ENCODE measurements around the gene TRIM34. TPM values are rescaled to one million over a fixed set of nuclear protein-coding genes. Genes with fewer than 3 reads are reported as not detected.
"Not testable (repeated sequence)": the region's sequence is repeated elsewhere in the genome, so short reads cannot be mapped to it uniquely, and the experiment has no call there.

TRIM34 gene
- total and polyA plus RNA-seq, 12 donors, result 5.0 to 22.1 (median 11.0) TPM

GRCh38 chr11:5600374-5600851 is 24.4 kb upstream of the TRIM34 start:
- H3K27ac ChIP-seq, result peak overlapping the region in 4 of 5 donors; percentile 13 to 83 (median 46)
- H3K4me3 ChIP-seq, result no peak overlapping the region
- intact Hi-C loops (cut with DNase I), result no loop called here

GRCh38 chr11:5602791-5603190 is 22.0 kb upstream of the TRIM34 start:
- WGBS, 4 donors, result 86 to 99% (median 97%) methylated on average over 2 to 4 of the region's 4 CpGs
- H3K27ac ChIP-seq; H3K27me3 ChIP-seq; H3K4me3 ChIP-seq; H3K36me3 ChIP-seq (replicated peaks in 1 of 2); H3K9me3 ChIP-seq (replicated peaks in 1 of 3); DNase-seq; intact Hi-C loops (cut with DNase I); H3K4me1 ChIP-seq (replicated peaks in 1 of 2): not testable (repeated sequence)

More at GRCh38 chr11:5600374-5600851, 24.4 kb upstream of the TRIM34 start:
- peaks cover 0 to 13% of the 10 kb centered on the region in 2 donors for H3K4me1 ChIP-seq (replicated peaks in 1 of 2)
- H3K36me3 ChIP-seq (replicated peaks in 1 of 2), result no peaks in the 10 kb centered on the region
- no peaks in the 10 kb centered on the region for H3K27me3 ChIP-seq
- no peaks in the 10 kb centered on the region for H3K9me3 ChIP-seq (replicated peaks in 1 of 3)
- peak; percentile 68 to 91 (median 81) for DNase-seq
- 23 to 33% (median 28%) methylated on average over 9 of the region's 9 CpGs for WGBS, 4 donors
- TF ChIP-seq POLR2A (IDR thresholded peaks at IDR 0.05) (no peak), CTCF (IDR thresholded peaks at IDR 0.05) (peak; percentile 38 to 91 (median 78))

GRCh38 chr11:5603326-5603725 is 21.5 kb upstream of the TRIM34 start:
- intact Hi-C loops (cut with DNase I), result no loop called here
- Histone ChIP-seq H3K27me3 (no peaks in the 10 kb centered on the region), H3K36me3 (replicated peaks in 1 of 2) (no peaks in the 10 kb centered on the region), H3K4me1 (replicated peaks in 1 of 2) (peaks cover 0 to 7% of the 10 kb centered on the region in 2 donors), H3K4me3 (no peak overlapping the region), H3K9me3 (replicated peaks in 1 of 3) (no peaks in the 10 kb centered on the region), H3K27ac (no peak overlapping the region)
- TF ChIP-seq POLR2A (IDR thresholded peaks at IDR 0.05) (no peak), CTCF (IDR thresholded peaks at IDR 0.05) (no peak)
- no peak for DNase-seq
- 92 to 97% (median 94%) methylated on average over 7 to 8 of the region's 8 CpGs for WGBS, 4 donors

GRCh38 chr11:5604896-5605295 is 19.9 kb upstream of the TRIM34 start:
- H3K4me3 ChIP-seq, result no peak overlapping the region
- peaks cover 0 to 7% of the 10 kb centered on the region in 2 donors for H3K4me1 ChIP-seq (replicated peaks in 1 of 2)
- H3K27ac ChIP-seq, result no peak overlapping the region
- H3K9me3 ChIP-seq (replicated peaks in 1 of 3), result no peaks in the 10 kb centered on the region
- no peaks in the 10 kb centered on the region for H3K36me3 ChIP-seq (replicated peaks in 1 of 2)
- intact Hi-C loops (cut with DNase I), result no loop called here
- no peak for DNase-seq
- no peaks in the 10 kb centered on the region for H3K27me3 ChIP-seq
- no peak for TF ChIP-seq POLR2A (IDR thresholded peaks at IDR 0.05)
- no peak for TF ChIP-seq CTCF (IDR thresholded peaks at IDR 0.05)
- 72 to 89% (median 82%) methylated on average over 4 of the region's 4 CpGs for WGBS, 4 donors

GRCh38 chr11:5605849-5606248 is 19.0 kb upstream of the TRIM34 start:
- Histone ChIP-seq H3K4me3 (no peak overlapping the region), H3K36me3 (replicated peaks in 1 of 2) (no peaks in the 10 kb centered on the region), H3K27ac (no peak overlapping the region), H3K4me1 (replicated peaks in 1 of 2) (peaks cover 0 to 2% of the 10 kb centered on the region in 2 donors), H3K9me3 (replicated peaks in 1 of 3) (no peaks in the 10 kb centered on the region), H3K27me3 (no peaks in the 10 kb centered on the region)
- intact Hi-C loops (cut with DNase I), result no loop called here
- TF ChIP-seq CTCF (IDR thresholded peaks at IDR 0.05), result no peak
- TF ChIP-seq POLR2A (IDR thresholded peaks at IDR 0.05), result no peak
- DNase-seq, result peak in 5 of 7 donors; percentile 31 to 55 (median 40)
- 67 to 71% (median 71%) methylated on average over 5 of the region's 5 CpGs for WGBS, 4 donors

All from adrenal gland (tissue), 12 donors.